ENCODE data around the gene TRAPPC6A.

TRAPPC6A gene

DNA sequence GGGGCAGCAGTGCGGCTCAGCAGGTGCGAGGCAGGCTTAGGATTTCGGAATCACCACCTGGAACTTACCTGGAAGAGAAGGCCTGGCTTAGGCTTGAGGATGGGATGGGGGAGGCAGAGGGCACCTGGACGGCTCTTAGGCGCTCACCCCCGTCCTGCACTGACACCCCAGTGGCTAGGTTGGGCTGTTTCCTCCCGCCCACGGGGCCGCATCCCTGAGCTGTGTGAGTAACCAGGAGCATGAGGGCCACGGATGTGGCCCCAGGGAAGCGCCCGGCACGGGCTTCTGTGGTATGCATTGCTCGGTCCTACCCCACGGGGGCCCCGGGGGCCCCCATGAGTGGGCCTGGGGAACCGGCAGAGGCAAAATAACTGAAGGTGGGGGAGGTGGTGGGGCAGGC lies 14.9 kb downstream of the TRAPPC6A start:
- no peak for DNase-seq (ENCODE audit: low spot score)

- no peak for DNase-seq (ENCODE audit: low spot score)
These were observed 15.4 kb downstream of the TRAPPC6A start for GRCh38 chr19:45162608-45163143.

- DNase-seq (ENCODE audit: low spot score), result no peak
These were observed 16.1 kb downstream of the TRAPPC6A start for GRCh38 chr19:45161738-45162607.

DNA sequence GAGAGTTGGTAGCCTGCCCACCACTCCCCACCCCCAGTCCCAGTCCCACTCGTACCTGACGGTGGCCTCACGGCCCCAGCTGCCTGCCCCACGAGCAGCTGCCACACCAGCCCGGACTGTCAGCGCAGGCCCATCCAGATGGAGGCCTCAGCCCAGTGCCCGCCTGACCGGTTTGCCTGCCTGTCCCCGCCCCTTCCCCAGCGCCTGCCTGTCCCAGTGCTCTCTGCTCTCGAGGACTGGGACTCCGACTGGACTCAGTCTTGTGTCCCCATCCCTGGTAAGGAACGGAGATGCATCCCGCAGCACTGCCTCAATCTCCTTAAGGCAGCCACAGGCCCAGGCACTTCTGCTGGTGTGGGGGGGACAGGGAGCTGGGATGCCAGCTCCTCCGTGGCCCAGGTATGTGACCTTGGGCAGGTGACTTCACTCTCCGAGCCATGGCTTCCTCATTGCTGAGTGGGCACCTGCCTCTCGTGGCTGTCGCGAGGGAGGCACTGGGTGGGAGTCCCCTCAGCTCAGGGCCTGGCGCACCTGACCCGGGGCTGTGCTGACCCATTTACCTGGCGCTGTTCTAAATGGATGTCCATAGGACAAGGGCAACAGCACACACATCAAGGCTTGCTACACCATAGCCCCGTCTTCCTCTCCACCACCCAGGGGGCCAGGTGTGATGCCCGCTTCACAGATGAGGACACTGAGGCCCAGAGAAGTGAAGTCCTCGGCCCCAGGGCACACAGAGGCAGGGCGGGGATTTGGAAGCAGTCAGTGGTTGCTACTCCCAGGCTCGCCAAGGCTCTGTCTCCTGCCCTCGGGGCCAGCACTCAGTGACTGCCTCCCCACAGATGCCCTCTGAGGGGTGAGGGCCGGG lies 16.9 kb downstream of the TRAPPC6A start, which contains the start of gene NKPD1:
Gene NKPD1 (minus strand): TSS at position 113 of the 868 bp plus-strand sequence. CDS start 832 bp downstream, outside the sequence.
- no peak for DNase-seq (ENCODE audit: low spot score)

DNA sequence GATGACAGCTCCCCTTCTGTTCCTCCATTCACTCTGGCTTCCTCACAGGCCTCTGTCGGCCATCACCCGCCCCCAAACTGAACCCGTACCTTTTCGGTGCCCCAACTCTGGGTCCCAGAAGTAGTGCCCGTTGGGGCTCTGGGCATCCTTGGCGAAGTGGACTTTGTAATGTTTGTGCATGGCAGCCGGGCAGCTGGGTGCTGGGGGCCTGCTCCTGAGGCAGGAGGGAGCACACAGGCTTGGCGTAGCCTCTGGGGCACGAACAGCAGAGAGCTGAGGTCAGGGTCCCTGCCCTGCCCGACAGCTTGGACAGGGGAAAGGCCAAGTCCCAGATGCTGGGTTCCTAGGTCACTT lies 18.1 kb downstream of the TRAPPC6A start:
- no peak for DNase-seq (ENCODE audit: low spot score)

- no peak for DNase-seq (ENCODE audit: low spot score)
These were observed 18.6 kb downstream of the TRAPPC6A start for GRCh38 chr19:45159210-45159970.

- DNase-seq (ENCODE audit: low spot score), result no peak
These were observed 19.4 kb downstream of the TRAPPC6A start for GRCh38 chr19:45158503-45159209.

DNA sequence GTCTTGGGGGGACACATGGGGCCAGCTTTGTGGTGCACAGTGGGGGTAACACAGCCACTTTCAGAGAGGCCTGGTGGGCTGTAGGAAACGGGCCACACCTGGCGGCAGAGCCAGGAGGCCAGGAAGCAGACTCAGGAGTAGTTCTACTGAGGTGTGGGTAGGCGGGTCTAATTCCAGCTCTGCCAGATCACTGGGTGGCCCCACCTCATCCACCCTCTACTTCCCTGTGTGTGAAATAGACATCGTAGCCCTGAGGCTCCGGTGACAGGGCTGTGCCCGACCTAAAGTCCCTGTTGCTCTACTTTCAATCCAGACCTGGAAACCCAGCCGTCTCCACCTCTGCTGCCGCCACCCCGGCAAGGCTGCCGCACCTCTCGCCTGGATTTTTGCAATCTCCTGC lies 21.3 kb downstream of the TRAPPC6A start:
- DNase-seq (ENCODE audit: low spot score), result no peak

DNA sequence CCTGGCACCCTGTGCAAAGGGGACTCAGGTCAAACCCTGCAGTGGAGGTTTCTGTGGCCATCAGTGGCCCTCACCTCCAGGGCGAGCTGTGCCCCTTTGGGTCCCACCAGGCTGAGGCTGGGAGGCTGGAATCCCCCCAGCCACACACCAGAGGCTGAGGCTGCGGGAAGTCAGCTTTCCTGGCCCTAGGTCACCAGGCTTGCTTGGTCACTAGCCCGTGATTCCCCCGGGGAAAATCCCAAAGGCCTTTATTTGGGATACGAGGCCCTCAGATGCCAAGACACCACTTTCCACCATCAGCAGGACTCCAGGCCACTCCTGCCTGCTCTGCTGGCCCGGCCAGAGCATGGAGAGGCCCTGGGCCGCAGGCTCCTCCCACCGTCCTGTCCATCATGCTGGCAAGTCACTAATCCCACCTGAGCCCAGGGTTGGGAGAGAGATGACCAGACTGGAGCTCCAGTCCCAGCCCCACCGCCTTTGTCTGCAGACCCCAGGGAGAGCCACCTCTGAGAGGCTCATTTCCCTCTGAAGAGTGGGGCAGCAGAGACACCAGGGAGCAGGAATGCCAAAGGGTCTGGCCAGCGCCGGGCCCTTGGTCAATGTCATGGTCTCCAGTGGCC lies 21.9 kb downstream of the TRAPPC6A start:
- DNase-seq (ENCODE audit: low spot score), result no peak

- peak; percentile 72 for DNase-seq (ENCODE audit: low spot score)
These were observed 23.8 kb downstream of the TRAPPC6A start for GRCh38 chr19:45154064-45154827.

- no peak for DNase-seq (ENCODE audit: low spot score)
These were observed 24.5 kb downstream of the TRAPPC6A start for GRCh38 chr19:45153339-45154063.

GRCh38 chr19:45152504-45153338 lies 25.3 kb downstream of the TRAPPC6A start:
- DNase-seq (ENCODE audit: low spot score), result no peak

- DNase-seq (ENCODE audit: low spot score), result no peak
These were observed 26.1 kb downstream of the TRAPPC6A start for GRCh38 chr19:45151821-45152503.

GRCh38 chr19:45151320-45151719 lies 26.7 kb downstream of the TRAPPC6A start:
- no peak for DNase-seq (ENCODE audit: low spot score)

DNA sequence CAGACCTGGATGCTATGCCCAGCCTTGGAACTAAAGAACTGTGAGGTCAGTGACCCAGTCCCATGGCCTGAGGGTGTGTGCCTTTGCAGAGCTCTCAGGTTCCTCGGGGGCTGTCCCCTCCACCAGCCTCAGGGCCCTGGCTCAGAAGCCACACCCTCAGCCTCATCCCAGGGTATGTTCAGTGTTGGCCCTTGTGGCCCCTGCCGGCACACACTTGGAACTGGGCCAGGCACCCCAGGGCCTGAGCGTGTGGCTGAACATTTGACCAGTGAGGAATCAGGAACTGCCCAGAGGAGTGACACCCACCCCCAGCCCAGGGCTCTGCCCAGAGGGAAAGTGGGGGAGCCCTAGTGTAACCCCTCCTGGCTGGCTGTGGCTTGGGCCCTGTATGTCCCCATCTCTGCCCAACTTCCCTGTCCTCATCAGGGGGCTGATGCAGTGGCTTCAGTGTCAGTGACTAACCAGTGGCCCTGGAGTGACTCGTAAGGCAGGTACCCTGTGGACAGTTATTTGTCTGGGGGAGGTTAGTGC lies 27.2 kb downstream of the TRAPPC6A start:
- DNase-seq (ENCODE audit: low spot score), result no peak

DNA sequence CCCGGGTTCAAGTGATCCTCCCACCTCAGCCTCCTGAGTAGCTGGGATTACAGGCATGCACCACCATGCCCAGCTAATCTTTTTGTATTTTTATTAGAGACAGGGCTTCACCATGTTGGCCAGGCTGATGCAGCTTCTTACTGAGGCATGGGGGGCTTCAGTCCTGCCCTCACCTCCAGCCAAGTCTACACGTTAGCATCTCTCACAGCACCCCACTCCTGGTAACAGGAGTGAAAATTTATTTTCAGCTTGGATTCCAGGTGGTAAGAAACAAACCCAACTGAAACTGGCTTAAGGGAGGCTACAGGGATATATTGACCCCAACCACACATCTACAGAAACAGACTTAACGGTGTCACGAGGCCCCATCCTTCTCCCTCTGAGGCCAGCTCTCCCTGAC lies 27.9 kb downstream of the TRAPPC6A start:
- no peak for DNase-seq (ENCODE audit: low spot score)

DNA sequence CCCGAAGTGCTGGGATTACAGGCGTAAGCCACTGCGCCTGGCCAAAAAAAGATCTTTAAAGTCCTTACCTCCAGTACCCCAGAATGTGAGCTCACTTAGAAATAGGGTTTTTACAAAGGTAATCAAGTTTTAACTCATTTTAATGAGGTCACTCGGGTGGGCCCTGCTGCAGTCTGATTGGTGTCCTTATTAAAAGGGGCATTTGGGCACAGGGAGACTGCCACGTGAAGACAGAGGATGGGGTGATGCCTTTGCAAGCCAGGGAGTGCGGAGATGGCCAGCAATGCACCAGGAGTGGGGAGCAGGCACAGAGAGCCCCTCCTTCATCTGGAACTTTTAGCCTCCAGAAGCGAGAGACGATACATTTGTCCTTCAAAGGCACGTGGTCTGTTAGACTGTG lies 28.9 kb downstream of the TRAPPC6A start:
- no peak for DNase-seq (ENCODE audit: low spot score)

All from COLO829 (cell line).